Measurements from ENCODE around the gene CAPN1.
"Not testable (repeated sequence)": the region's sequence is repeated elsewhere in the genome, so short reads cannot be mapped to it uniquely, and the experiment has no call there.

CAPN1 gene

DNA sequence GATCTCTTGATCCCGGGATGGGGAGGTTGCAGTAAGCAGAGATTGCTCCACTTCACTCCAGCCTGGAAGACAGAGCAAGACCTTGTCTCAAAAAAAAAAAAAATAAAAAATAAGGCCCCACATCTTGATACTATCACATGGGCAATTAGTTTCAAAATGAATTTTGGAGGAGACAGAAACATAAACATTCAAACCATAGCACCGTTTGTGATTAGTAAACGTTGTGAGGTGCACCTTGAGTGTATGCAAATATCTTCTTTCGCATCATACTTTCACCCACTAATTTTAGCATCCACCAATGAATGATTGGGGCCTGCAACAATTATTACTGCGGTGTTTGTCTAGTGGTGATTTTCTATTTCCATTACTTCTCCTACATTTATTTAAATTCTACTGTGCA, 22.7 kb upstream of the CAPN1 start:
- DNase-seq (ENCODE audit: low read depth in 2 of 2): no peak

- DNase-seq (ENCODE audit: low read depth in 2 of 2): no peak
These were observed 21.1 kb upstream of the CAPN1 start for GRCh38 chr11:65160643-65161042.

GRCh38 chr11:65163684-65164083, 18.0 kb upstream of the CAPN1 start:
- DNase-seq (ENCODE audit: low read depth in 2 of 2): no peak

DNA sequence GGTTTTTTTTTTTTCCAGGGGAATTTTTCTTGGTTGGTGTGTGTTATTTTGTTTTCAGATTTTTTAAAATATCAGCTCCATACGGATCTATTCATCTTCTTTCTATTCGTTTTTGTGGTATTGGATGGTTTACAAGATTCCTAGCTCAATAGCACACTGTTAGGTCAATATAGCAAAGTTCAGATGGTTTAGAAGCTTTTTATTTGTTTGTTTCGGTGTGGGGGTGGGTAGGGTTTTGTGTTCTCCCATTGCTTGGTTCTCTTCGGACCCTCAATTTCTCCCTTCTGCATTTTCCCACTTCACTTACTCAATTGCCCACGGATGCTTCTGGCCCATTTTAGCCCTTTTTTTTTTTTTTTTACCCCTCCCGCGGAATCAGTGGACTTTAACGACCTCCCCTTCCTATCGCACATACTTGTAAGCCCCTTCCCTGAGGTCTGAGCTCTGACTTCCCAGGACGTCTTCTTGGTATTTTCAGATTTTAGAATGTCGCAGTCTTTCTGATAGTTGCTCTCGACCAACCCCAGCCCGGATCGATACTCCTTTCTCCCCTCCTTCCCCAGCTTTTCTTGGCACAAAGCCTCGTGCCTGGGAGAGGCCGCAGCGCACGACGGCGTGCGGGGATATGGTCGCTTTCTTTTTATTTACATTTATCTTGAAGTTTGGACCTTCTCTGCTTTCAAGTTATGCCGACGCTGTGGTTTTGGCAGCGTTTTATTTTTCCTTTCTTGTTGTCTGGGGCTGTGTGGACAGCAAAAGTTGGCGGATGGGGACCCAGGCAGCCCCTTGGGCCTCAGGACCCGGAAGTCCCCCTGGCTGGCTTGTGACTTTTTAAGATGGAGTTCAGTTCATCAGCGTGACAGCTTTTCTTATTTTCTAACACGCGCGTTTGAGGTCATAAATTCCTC, 16.1 kb upstream of the CAPN1 start:
- no peak for DNase-seq (ENCODE audit: low read depth in 2 of 2)

- no peak for DNase-seq (ENCODE audit: low read depth in 2 of 2)
These were observed 14.8 kb upstream of the CAPN1 start for GRCh38 chr11:65166893-65167292.

GRCh38 chr11:65167656-65168055, 14.1 kb upstream of the CAPN1 start:
- DNase-seq (ENCODE audit: low read depth in 2 of 2): no peak

DNA sequence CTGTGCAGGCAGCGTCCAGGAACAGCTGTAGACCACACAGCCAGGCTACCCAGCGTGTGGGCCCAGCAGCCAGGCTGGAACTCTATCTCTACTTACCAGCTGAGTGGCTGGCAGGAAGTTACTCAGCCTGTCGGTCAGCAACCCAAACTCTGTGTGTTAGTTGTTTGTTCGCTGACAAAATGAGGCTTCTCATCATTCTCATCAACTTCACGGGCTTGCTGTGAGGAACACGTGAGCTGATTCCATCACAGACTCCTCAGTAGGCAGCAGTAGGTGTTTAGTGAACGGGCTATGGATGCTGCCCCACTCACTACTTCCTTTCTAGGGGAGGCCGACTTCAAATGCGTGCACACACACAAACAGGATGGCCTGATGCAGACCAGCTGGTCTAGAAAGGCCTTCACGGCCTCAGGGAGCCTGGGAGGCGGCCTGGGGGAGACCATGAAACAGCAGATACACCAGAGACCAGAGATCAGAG, 12.5 kb upstream of the CAPN1 start:
- no peak for DNase-seq (ENCODE audit: low read depth in 2 of 2)

GRCh38 chr11:65170058-65170534, 11.6 kb upstream of the CAPN1 start, which contains the start of gene SPDYC:
SPDYC (plus strand) TSS chr11:65170233; CDS start chr11:65171358, 1,125 bp downstream.
- DNase-seq (ENCODE audit: low read depth in 2 of 2): no peak

DNA sequence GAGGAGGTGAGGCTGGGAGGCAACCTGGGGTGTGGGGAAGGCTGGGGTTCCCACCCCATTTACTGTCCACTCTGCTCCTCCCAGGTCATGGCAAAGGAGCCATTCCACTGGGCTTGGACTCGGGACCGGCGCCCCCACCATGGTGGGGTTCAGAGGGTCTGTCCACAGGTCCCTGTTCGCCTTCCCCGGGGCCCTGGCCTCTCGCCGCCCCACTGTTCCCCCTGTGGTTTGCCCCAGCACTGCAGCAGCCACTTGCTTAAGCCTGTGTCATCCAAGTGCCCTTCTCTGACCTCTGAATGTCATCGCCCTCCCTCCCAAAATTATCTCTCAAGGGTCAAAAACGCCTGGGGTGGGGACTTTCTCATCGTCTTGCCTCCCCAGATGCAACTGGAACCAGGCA, 9.1 kb upstream of the CAPN1 start:
- no peak for DNase-seq (ENCODE audit: low read depth in 2 of 2)

GRCh38 chr11:65174571-65175010, 7.1 kb upstream of the CAPN1 start:
- DNase-seq (ENCODE audit: low read depth in 2 of 2): not testable (repeated sequence)

DNA sequence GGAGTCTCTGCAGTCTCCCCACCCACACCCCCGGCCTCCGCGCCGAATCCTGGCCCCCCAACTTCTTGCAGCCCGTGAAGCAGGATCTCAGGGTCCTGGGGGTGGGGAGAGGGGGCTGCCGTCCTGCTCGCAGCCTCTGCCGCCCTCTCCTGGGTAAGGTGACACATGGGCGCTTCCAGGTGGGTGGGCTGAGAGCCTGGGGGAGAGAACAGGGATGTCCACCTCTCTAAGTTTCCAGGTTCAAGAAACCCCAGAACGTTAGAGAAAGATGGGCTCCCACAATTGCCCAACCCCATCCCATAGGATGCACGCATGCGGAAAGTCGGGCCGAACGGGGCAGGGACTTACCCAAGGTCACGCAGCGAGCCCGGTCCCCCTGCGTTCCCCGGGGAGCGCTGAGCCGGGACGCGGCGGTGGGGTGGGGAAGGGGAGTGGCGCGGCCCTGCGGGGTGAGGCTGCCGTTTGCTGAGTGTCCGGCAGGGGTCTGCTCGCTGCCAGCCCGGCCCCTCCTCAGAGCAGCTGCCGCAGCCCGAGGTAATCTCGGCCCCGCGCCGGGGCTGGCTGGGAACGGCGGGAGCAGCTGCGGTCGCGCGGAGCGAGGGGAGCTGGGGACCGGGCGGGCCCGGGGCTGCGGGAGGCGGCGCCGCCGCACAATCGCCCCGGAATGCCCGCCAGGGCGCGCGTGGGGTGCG, 705 bp upstream of the CAPN1 start:
- DNase-seq (ENCODE audit: low read depth in 2 of 2): no peak

- DNase-seq (ENCODE audit: low read depth in 2 of 2): no peak
These were observed 786 bp downstream of the CAPN1 start for GRCh38 chr11:65182258-65183170.

DNA sequence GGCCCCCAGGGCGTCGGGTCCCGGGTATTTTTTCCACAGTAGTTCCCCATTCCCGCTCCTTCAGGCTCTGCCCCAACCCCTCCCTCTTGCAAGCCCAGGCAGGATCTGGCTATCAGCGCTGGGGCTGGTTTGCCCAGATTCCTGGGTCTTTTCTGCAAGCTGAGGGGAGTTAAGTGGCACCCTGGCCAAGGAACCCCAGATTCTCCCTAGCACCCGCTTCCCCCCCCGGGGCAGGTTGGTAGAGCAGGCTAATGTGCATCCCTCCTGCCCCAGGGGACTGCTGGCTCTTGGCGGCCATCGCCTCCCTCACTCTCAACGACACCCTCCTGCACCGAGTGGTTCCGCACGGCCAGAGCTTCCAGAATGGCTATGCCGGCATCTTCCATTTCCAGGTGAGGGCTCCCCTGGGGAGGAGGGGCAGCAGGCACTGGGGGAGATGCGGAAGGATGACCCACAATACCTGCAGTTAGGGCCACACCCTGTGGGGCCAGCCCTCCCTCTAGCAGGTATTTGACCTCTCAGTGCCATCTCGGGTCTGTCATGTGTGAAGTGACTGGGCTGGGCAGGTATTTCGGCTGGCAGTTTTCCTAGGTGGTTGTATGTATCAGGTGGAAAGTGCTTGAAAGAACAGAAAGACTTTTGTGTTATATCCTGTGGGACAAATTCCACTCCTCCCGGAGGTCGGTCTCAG, 1.6 kb downstream of the CAPN1 start:
- DNase-seq (ENCODE audit: low read depth in 2 of 2): no peak

GRCh38 chr11:65184146-65184545, 2.4 kb downstream of the CAPN1 start:
- no peak for DNase-seq (ENCODE audit: low read depth in 2 of 2)

- no peak for DNase-seq (ENCODE audit: low read depth in 2 of 2)
These were observed 3.4 kb downstream of the CAPN1 start for GRCh38 chr11:65185171-65185570.

DNA sequence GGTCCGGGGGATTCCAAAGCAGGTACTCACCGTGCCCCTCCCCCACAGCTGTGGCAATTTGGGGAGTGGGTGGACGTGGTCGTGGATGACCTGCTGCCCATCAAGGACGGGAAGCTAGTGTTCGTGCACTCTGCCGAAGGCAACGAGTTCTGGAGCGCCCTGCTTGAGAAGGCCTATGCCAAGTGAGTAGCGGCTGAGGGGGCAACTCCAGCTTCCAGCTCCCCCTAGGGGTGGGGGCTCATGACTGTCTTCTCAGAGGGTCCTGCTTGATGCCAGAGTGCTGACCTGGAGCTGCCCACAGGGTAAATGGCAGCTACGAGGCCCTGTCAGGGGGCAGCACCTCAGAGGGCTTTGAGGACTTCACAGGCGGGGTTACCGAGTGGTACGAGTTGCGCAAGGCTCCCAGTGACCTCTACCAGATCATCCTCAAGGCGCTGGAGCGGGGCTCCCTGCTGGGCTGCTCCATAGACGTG, 4.2 kb downstream of the CAPN1 start:
- DNase-seq (ENCODE audit: low read depth in 2 of 2): no peak

DNA sequence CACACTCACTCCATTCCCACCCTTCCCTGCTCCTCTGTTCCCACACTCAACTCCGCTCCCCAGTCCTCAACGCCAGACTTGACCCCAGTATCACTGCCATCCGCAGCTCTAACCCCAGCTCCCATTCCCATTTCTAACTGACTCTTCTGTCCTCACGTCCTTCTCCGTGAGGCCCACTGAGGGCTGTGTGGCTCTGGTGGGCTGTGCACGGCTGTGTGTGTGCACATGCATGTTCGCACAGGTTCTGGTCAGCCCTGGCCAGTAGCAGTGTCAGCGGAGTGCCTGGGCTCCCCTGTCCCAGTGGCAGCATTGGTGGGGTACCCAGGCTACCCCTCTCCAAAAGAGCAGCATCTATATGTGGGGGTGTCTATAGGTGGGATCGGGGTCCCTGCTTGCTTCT, 5.0 kb downstream of the CAPN1 start:
- no peak for DNase-seq (ENCODE audit: low read depth in 2 of 2)

DNA sequence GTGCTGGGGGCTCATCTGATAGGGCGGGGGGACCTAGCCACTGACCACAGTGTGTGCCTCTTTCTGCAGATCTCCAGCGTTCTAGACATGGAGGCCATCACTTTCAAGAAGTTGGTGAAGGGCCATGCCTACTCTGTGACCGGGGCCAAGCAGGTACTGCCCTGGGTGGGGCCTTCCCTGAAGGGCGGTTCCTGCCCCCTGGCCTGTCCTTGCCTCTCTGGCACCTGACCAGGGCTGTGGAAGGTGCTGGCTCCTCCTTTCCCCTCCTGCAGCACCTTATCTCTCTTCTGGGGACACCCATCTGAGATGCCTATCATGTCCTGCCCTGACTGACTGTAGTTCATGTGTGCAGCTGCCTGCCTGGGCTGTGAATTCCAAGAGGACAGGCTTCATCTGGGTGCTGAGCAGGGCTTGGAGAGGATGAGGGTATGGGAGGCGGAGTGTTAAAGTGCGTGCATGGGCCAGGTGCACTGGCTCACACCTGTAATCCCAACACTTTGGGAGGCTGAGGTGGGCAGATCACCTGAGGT, 5.5 kb downstream of the CAPN1 start:
- DNase-seq (ENCODE audit: low read depth in 2 of 2): no peak

DNA sequence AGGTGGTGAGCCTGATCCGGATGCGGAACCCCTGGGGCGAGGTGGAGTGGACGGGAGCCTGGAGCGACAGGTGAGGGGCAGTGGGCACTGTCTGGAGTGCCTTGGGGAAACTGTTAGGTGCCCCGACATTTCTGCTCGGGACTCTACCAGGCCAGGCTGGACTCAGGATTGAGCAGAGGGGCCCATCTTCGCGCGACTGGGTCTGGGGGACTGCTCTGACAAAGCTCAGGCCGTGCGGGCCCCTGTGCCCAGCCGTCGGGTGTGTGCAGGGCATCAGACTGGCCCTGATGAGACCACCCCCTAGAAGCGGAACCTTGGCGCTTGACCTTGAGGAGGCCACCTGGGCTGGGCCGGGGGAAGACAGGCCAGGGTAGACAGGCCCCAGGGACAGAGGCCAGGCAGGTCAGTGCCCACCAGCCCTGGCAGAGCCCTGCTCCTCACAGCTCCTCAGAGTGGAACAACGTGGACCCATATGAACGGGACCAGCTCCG, 6.3 kb downstream of the CAPN1 start:
- DNase-seq (ENCODE audit: low read depth in 2 of 2): no peak

- DNase-seq (ENCODE audit: low read depth in 2 of 2): no peak
These were observed 6.8 kb downstream of the CAPN1 start for GRCh38 chr11:65188486-65188885.
